D721Med (cell line): ENCODE results near the gene ZNF473.

ENCODE experiments used
- DNase-seq: peaks from one replicate; pipeline ENCODE4 v3.0.0; 2011; ENCODE audit warnings: low spot score; ENCODE audit not compliant: insufficient read length
- FAIRE-seq: peaks from 2 replicates; lab custom pipeline; 2011; peaks lifted over from hg19 to GRCh38; lab: Jason Lieb, UNC
- TF ChIP-seq, protein P1 (sequence below): IDR thresholded peaks from 2 replicates; pipeline ENCODE4 v1.5.1; 2012; ENCODE audit warnings: mild to moderate bottlenecking, control low read depth; ENCODE audit not compliant: insufficient read depth; ENCODE audit errors: missing control alignments

The ZNF473 gene

GRCh38 chr19:49983645-49984229 is 42.1 kb upstream of the ZNF473 start:
- DNase-seq (peak; percentile 50), FAIRE-seq (no peak)

GRCh38 chr19:49984491-49984890 is 41.3 kb upstream of the ZNF473 start:
- no peak for DNase-seq
- TF ChIP-seq, protein P1, sequence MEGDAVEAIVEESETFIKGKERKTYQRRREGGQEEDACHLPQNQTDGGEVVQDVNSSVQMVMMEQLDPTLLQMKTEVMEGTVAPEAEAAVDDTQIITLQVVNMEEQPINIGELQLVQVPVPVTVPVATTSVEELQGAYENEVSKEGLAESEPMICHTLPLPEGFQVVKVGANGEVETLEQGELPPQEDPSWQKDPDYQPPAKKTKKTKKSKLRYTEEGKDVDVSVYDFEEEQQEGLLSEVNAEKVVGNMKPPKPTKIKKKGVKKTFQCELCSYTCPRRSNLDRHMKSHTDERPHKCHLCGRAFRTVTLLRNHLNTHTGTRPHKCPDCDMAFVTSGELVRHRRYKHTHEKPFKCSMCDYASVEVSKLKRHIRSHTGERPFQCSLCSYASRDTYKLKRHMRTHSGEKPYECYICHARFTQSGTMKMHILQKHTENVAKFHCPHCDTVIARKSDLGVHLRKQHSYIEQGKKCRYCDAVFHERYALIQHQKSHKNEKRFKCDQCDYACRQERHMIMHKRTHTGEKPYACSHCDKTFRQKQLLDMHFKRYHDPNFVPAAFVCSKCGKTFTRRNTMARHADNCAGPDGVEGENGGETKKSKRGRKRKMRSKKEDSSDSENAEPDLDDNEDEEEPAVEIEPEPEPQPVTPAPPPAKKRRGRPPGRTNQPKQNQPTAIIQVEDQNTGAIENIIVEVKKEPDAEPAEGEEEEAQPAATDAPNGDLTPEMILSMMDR, result no peak
- no peak for FAIRE-seq

More at GRCh38 chr19:49983645-49984229, 42.1 kb upstream of the ZNF473 start:
- TF ChIP-seq, protein P1, result peak; percentile 76

GRCh38 chr19:49985871-49986270 is 39.9 kb upstream of the ZNF473 start:
- FAIRE-seq (no peak), DNase-seq (no peak)
- TF ChIP-seq, protein P1, result no peak

- no peak for FAIRE-seq
- TF ChIP-seq, protein P1, result no peak
- no peak for DNase-seq
These were observed 39.5 kb upstream of the ZNF473 start for GRCh38 chr19:49986354-49986753.

GRCh38 chr19:49987159-49987698 is 38.6 kb upstream of the ZNF473 start:
- FAIRE-seq, result no peak
- DNase-seq, result no peak
- TF ChIP-seq, protein P1, result no peak

GRCh38 chr19:49988007-49988406 is 37.8 kb upstream of the ZNF473 start:
- TF ChIP-seq, protein P1, result no peak
- FAIRE-seq (no peak), DNase-seq (no peak)

DNA sequence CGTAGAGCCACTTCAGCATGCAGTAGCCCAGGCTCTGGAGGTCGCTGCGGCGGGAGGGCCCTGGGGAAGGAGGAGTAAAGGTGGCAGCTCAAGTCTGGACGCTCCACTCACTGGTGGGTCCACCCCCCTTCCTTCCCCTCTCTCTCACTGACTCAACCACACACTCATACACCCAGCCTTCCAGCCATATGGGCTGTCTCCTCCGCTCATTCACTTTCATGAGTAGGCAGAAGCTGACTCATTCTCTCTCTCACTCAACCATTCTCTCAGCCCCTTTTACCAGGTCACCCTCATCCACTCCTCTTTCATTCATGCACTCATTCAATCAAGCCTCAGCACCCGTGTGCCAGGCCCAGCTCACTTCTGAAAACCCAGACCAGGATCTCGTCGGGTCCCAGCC is 37.4 kb upstream of the ZNF473 start:
- no peak for FAIRE-seq

More for the DNA sequence above, 37.4 kb upstream of the ZNF473 start:
- no peak for DNase-seq
- TF ChIP-seq, protein P1, result no peak
